ENCODE data around the gene ZNF207.

DNA sequence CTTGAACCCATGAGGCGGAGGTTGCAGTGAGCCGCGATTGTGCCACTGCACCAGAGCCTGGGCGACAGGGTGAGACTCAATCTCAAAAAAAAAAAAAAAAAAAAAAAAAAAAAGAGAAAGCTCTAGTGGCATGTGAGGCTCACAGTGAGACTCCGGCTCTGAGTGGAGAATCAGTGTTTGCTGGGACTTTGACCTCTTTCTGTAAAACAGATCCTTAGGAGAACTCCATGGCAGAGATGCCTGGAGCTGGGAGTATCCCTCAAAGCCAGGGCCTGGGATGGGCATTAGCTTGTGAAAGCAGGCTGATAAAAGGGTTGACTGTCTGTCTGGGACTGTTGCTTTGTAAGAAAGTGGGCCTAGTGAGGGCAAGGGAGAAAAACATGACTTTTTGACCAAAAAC is 46.4 kb downstream of the ZNF207 start:
- TF ChIP-seq, protein P1, sequence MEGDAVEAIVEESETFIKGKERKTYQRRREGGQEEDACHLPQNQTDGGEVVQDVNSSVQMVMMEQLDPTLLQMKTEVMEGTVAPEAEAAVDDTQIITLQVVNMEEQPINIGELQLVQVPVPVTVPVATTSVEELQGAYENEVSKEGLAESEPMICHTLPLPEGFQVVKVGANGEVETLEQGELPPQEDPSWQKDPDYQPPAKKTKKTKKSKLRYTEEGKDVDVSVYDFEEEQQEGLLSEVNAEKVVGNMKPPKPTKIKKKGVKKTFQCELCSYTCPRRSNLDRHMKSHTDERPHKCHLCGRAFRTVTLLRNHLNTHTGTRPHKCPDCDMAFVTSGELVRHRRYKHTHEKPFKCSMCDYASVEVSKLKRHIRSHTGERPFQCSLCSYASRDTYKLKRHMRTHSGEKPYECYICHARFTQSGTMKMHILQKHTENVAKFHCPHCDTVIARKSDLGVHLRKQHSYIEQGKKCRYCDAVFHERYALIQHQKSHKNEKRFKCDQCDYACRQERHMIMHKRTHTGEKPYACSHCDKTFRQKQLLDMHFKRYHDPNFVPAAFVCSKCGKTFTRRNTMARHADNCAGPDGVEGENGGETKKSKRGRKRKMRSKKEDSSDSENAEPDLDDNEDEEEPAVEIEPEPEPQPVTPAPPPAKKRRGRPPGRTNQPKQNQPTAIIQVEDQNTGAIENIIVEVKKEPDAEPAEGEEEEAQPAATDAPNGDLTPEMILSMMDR (IDR thresholded peaks at IDR 0.05): no peak
- TF ChIP-seq POLR2A (IDR thresholded peaks at IDR 0.05): no peak
